ENCODE data around the gene DNAI2.

DNA sequence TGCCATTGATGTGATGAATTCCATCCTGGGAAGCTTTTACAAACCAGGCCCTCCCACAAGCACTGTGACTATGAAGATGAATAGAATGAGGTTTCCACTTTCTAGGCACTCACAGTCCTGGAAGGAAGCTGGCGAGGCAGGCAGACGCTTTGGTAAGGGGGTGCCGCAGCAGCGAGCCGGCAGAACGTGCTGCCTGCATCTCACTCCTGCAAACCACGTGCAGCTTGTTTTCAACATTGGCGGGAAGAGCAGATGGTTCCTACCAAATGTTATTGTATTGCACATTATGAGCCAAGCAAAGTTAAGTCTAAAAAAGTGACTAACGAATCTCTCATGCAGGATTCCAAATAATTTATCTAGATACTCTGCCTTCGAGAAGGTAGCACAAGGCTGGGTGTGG is 3.7 kb upstream of the DNAI2 start:
- TF ChIP-seq, protein P1, sequence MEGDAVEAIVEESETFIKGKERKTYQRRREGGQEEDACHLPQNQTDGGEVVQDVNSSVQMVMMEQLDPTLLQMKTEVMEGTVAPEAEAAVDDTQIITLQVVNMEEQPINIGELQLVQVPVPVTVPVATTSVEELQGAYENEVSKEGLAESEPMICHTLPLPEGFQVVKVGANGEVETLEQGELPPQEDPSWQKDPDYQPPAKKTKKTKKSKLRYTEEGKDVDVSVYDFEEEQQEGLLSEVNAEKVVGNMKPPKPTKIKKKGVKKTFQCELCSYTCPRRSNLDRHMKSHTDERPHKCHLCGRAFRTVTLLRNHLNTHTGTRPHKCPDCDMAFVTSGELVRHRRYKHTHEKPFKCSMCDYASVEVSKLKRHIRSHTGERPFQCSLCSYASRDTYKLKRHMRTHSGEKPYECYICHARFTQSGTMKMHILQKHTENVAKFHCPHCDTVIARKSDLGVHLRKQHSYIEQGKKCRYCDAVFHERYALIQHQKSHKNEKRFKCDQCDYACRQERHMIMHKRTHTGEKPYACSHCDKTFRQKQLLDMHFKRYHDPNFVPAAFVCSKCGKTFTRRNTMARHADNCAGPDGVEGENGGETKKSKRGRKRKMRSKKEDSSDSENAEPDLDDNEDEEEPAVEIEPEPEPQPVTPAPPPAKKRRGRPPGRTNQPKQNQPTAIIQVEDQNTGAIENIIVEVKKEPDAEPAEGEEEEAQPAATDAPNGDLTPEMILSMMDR (IDR thresholded peaks at IDR 0.05; ENCODE audit: insufficient read depth, low read depth, low read length): no peak
- no peak for TF ChIP-seq EZH2 (IDR thresholded peaks at IDR 0.05; ENCODE audit: insufficient read depth, low read length)

All from astrocyte (in vitro differentiated cells and primary cell).